CD4-positive, alpha-beta memory T cell (primary cell): ENCODE data around the gene LENG9. TPM values are rescaled to one million over a fixed set of nuclear protein-coding genes. Genes with fewer than 3 reads are reported as not detected.

Experiments used
- CTCF ChIA-PET: fragments of 350-600 bp; sonication (Branson Sonifier 250); formaldehyde crosslinking; loops from one replicate; lab custom pipeline; 2021; ENCODE audit warnings: inconsistent platforms; ENCODE audit not compliant: partially characterized antibody; lab: Charles Lee
- POLR2A ChIA-PET: fragments of 350-600 bp; sonication (Branson Sonifier 250); formaldehyde crosslinking; loops from one replicate; lab custom pipeline; 2021; ENCODE audit not compliant: partially characterized antibody; lab: Charles Lee
- DNase-seq, 5 donors: peaks; one replicate each; pipeline versions ENCODE4 v3.0.0 to v3.0.0-alpha.2; 2020 to 2022; ENCODE audit warnings: mixed read lengths in 1 of 5
- H3K27ac ChIP-seq: one replicate; pipeline ENCODE4 v1.7.0; 2013; ENCODE audit warnings: low read depth, low read length
- H3K27me3 ChIP-seq: 2 replicates; pipeline ENCODE4 v1.7.0; 2013; ENCODE audit warnings: mild to moderate bottlenecking, low read length, moderate library complexity; ENCODE audit not compliant: insufficient read depth
- H3K36me3 ChIP-seq: 2 replicates; pipeline ENCODE4 v1.7.0; 2013; ENCODE audit warnings: mild to moderate bottlenecking, low read length, moderate library complexity; ENCODE audit not compliant: insufficient read depth
- H3K4me1 ChIP-seq: 2 replicates; pipeline ENCODE4 v1.7.0; 2013; ENCODE audit warnings: mild to moderate bottlenecking, low read length, moderate library complexity; ENCODE audit not compliant: insufficient read depth
- H3K4me3 ChIP-seq, 2 donors: one replicate each; pipeline ENCODE4 v1.7.0; 2013; ENCODE audit warnings: low read length in 2 of 2, mild to moderate bottlenecking in 1 of 2
- H3K9me3 ChIP-seq, 2 donors: one replicate each; pipeline ENCODE4 v1.7.0; 2013; ENCODE audit warnings: low read length in 2 of 2, control low read depth in 1 of 2; ENCODE audit not compliant: control insufficient read depth in 1 of 2
- H3K27ac Mint-ChIP-seq, 7 donors: one replicate each; pipeline ENCODE4 v1.8.0; 2020 to 2021; ENCODE audit warnings: mixed read lengths in 7 of 7, mild to moderate bottlenecking in 6 of 7, inconsistent platforms in 3 of 7, moderate library complexity in 3 of 7
- H3K27me3 Mint-ChIP-seq, 2 donors: one replicate each; pipeline ENCODE4 v1.8.0; 2020 to 2021; ENCODE audit warnings: mixed read lengths in 2 of 2
- H3K36me3 Mint-ChIP-seq, 2 donors: one replicate each; pipeline ENCODE4 v1.8.0; 2020 to 2021; ENCODE audit warnings: mixed read lengths in 2 of 2, inconsistent platforms in 1 of 2, mild to moderate bottlenecking in 1 of 2
- H3K4me1 Mint-ChIP-seq, 4 donors: one replicate each; pipeline ENCODE4 v1.8.0; 2020 to 2021; ENCODE audit warnings: mixed read lengths in 4 of 4, mild to moderate bottlenecking in 1 of 4
- H3K4me3 Mint-ChIP-seq, 8 donors: one replicate each; pipeline ENCODE4 v1.8.0; 2020 to 2021; ENCODE audit warnings: mixed read lengths in 8 of 8, mild to moderate bottlenecking in 7 of 8, moderate library complexity in 6 of 8, inconsistent platforms in 3 of 8
- H3K9me3 Mint-ChIP-seq, 8 donors: one replicate each; pipeline ENCODE4 v1.8.0; 2020 to 2021; ENCODE audit warnings: mixed read lengths in 8 of 8, mild to moderate bottlenecking in 5 of 8, inconsistent platforms in 3 of 8, moderate library complexity in 1 of 8
- intact Hi-C: fragments of 100-400 bp; cut with micrococcal nuclease; formaldehyde crosslinking; loops from one replicate; pipeline ENCODE4 v1.15.1; 2023
- polyA plus RNA-seq, 2 donors: library from polyadenylated mRNA; unstranded; fragments of 300-500 nt; fragmentation: Illumina TruSeq; gene quantifications; one replicate each; pipeline ENCODE4 v1.2.3, GENCODE V29; 2021
- total RNA-seq, 2 experiments: library from RNA; stranded (reverse); gene quantifications; one replicate each; pipeline ENCODE4 v1.2.3, GENCODE V29; 2021

The LENG9 gene
- total and polyA plus RNA-seq, 4 experiments from 2014 or later = 0.59 to 7.3 (median 7.2) TPM; not detected in 1

GRCh38 chr19:54492568-54492967 lies 29.0 kb upstream of the LENG9 start:
- peaks cover under 1 to 13% (median 5%) of the 10 kb centered on the region in 4 donors for H3K4me1 Mint-ChIP-seq
- H3K27ac Mint-ChIP-seq = no peak overlapping the region
- ChIA-PET CTCF (no interaction called here), POLR2A (no interaction called here)
- H3K36me3 Mint-ChIP-seq = no peaks in the 10 kb centered on the region
- H3K4me3 Mint-ChIP-seq = no peak overlapping the region
- no peak for DNase-seq
- H3K27me3 Mint-ChIP-seq = peaks cover 10 to 20% of the 10 kb centered on the region in 2 donors
- no peaks in the 10 kb centered on the region for H3K27me3 ChIP-seq
- H3K27ac ChIP-seq = no peak overlapping the region
- H3K36me3 ChIP-seq = no peaks in the 10 kb centered on the region
- no peaks in the 10 kb centered on the region for H3K4me1 ChIP-seq
- H3K9me3 Mint-ChIP-seq = no peaks in the 10 kb centered on the region
- no peak overlapping the region for H3K4me3 ChIP-seq
- intact Hi-C loops = no loop called here
- H3K9me3 ChIP-seq = no peaks in the 10 kb centered on the region

GRCh38 chr19:54489766-54490165 lies 26.2 kb upstream of the LENG9 start:
- Histone ChIP-seq H3K9me3 (no peaks in the 10 kb centered on the region), H3K4me1 (no peaks in the 10 kb centered on the region), H3K27ac (no peak overlapping the region), H3K36me3 (no peaks in the 10 kb centered on the region), H3K4me3 (no peak overlapping the region), H3K27me3 (no peaks in the 10 kb centered on the region)
- Mint-ChIP-seq H3K36me3 (no peaks in the 10 kb centered on the region), H3K27ac (no peak overlapping the region), H3K27me3 (peaks cover 8 to 16% of the 10 kb centered on the region in 2 donors), H3K4me1 (no peaks in the 10 kb centered on the region), H3K9me3 (no peaks in the 10 kb centered on the region), H3K4me3 (no peak overlapping the region)
- CTCF ChIA-PET = interaction anchor here (1.8 kb wide), 1 partner anchor 9 kb away, joined by 6 read pairs; no protein-coding TSS in a partner anchor
- POLR2A ChIA-PET = no interaction called here
- no peak for DNase-seq
- intact Hi-C loops = no loop called here

GRCh38 chr19:54489341-54489740 lies 25.8 kb upstream of the LENG9 start:
- ChIA-PET CTCF (no interaction called here), POLR2A (no interaction called here)
- Mint-ChIP-seq H3K27ac (peak overlapping the region in 1 of 7 donors; percentile 9), H3K4me1 (no peaks in the 10 kb centered on the region), H3K36me3 (no peaks in the 10 kb centered on the region), H3K4me3 (no peak overlapping the region), H3K9me3 (no peaks in the 10 kb centered on the region), H3K27me3 (peaks cover 11 to 16% of the 10 kb centered on the region in 2 donors)
- no peak for DNase-seq
- Histone ChIP-seq H3K27ac (no peak overlapping the region), H3K36me3 (no peaks in the 10 kb centered on the region), H3K4me1 (no peaks in the 10 kb centered on the region), H3K4me3 (no peak overlapping the region), H3K27me3 (no peaks in the 10 kb centered on the region), H3K9me3 (no peaks in the 10 kb centered on the region)
- intact Hi-C loops = no loop called here

- Mint-ChIP-seq H3K36me3 (no peaks in the 10 kb centered on the region), H3K27ac (no peak overlapping the region), H3K4me1 (peaks cover 5 to 9% (median 6%) of the 10 kb centered on the region in 4 donors), H3K9me3 (no peaks in the 10 kb centered on the region), H3K27me3 (peaks cover 13 to 20% of the 10 kb centered on the region in 2 donors), H3K4me3 (no peak overlapping the region)
- no peaks in the 10 kb centered on the region for H3K36me3 ChIP-seq
- H3K4me1 ChIP-seq = no peaks in the 10 kb centered on the region
- H3K9me3 ChIP-seq = no peaks in the 10 kb centered on the region
- H3K27me3 ChIP-seq = no peaks in the 10 kb centered on the region
- no peak for DNase-seq
- CTCF ChIA-PET = no interaction called here
- POLR2A ChIA-PET = no interaction called here
- H3K4me3 ChIP-seq = no peak overlapping the region
- intact Hi-C loops = no loop called here
- no peak overlapping the region for H3K27ac ChIP-seq
Observed at GRCh38 chr19:54485851-54486250, 22.3 kb upstream of the LENG9 start.

GRCh38 chr19:54484451-54484850 lies 20.9 kb upstream of the LENG9 start:
- no peaks in the 10 kb centered on the region for H3K36me3 Mint-ChIP-seq
- DNase-seq = no peak
- ChIA-PET CTCF (no interaction called here), POLR2A (no interaction called here)
- no peak overlapping the region for H3K27ac ChIP-seq
- peaks cover 16 to 20% of the 10 kb centered on the region in 2 donors for H3K27me3 Mint-ChIP-seq
- no peak overlapping the region for H3K4me3 ChIP-seq
- no peaks in the 10 kb centered on the region for H3K36me3 ChIP-seq
- H3K9me3 Mint-ChIP-seq = no peaks in the 10 kb centered on the region
- no peaks in the 10 kb centered on the region for H3K9me3 ChIP-seq
- no peak overlapping the region for H3K27ac Mint-ChIP-seq
- intact Hi-C loops = no loop called here
- H3K4me1 Mint-ChIP-seq = peaks cover 5 to 9% (median 6%) of the 10 kb centered on the region in 4 donors
- H3K27me3 ChIP-seq = no peaks in the 10 kb centered on the region
- no peak overlapping the region for H3K4me3 Mint-ChIP-seq
- no peaks in the 10 kb centered on the region for H3K4me1 ChIP-seq

- Histone ChIP-seq H3K27me3 (no peaks in the 10 kb centered on the region), H3K36me3 (no peaks in the 10 kb centered on the region), H3K4me3 (no peak overlapping the region), H3K4me1 (no peaks in the 10 kb centered on the region), H3K27ac (no peak overlapping the region), H3K9me3 (no peaks in the 10 kb centered on the region)
- Mint-ChIP-seq H3K36me3 (no peaks in the 10 kb centered on the region), H3K9me3 (no peaks in the 10 kb centered on the region), H3K4me3 (no peak overlapping the region), H3K27me3 (peaks cover 19 to 21% of the 10 kb centered on the region in 2 donors), H3K4me1 (peaks cover 5 to 9% (median 8%) of the 10 kb centered on the region in 4 donors), H3K27ac (no peak overlapping the region)
- intact Hi-C loops = no loop called here
- no peak for DNase-seq
- ChIA-PET POLR2A (no interaction called here), CTCF (interaction anchor here (9.1 kb wide), 1 partner anchor 191 kb away, joined by 85 read pairs; no protein-coding TSS in a partner anchor)
Observed at GRCh38 chr19:54482889-54483288, 19.3 kb upstream of the LENG9 start.

GRCh38 chr19:54481326-54481930 lies 17.9 kb upstream of the LENG9 start:
- H3K4me3 Mint-ChIP-seq = peak overlapping the region in 1 of 8 donors; percentile 7
- POLR2A ChIA-PET = no interaction called here

More at GRCh38 chr19:54481326-54481930, 17.9 kb upstream of the LENG9 start:
- Histone ChIP-seq H3K27me3 (no peaks in the 10 kb centered on the region), H3K4me3 (no peak overlapping the region), H3K4me1 (no peaks in the 10 kb centered on the region), H3K36me3 (no peaks in the 10 kb centered on the region), H3K27ac (no peak overlapping the region), H3K9me3 (no peaks in the 10 kb centered on the region)
- no peaks in the 10 kb centered on the region for H3K36me3 Mint-ChIP-seq
- intact Hi-C loops = no loop called here
- H3K9me3 Mint-ChIP-seq = no peaks in the 10 kb centered on the region
- peaks cover 23 to 25% of the 10 kb centered on the region in 2 donors for H3K27me3 Mint-ChIP-seq
- CTCF ChIA-PET = interaction anchor here (0.7 to 9.1 kb wide), 13 partner anchors 9 to 216 kb away, joined by 3 to 85 read pairs (median 5); no protein-coding TSS in a partner anchor
- peak in 3 of 5 donors; percentile 43 to 50 (median 48) for DNase-seq
- H3K4me1 Mint-ChIP-seq = peaks cover 5 to 9% (median 8%) of the 10 kb centered on the region in 4 donors
- H3K27ac Mint-ChIP-seq = peak overlapping the region in 2 of 7 donors; percentile 44 to 78
